Posterior vena cava (tissue), 2 donors: Measurements from ENCODE around the gene POU2F1. TPM values are rescaled to one million over a fixed set of nuclear protein-coding genes. Genes with fewer than 3 reads are reported as not detected.
"Not testable (repeated sequence)": the region's sequence is repeated elsewhere in the genome, so short reads cannot be mapped to it uniquely, and the experiment has no call there.

Experiments used
- DNase-seq: peaks from one replicate; pipeline ENCODE4 v3.0.0-alpha.2; 2020; ENCODE audit warnings: low spot score
- intact Hi-C, 2 donors: fragments of 100-400 bp; cut with DNase I; formaldehyde crosslinking; loops; one replicate each; pipeline versions ENCODE4 v1.14.1 to v1.14.2; 2022 to 2023
- total RNA-seq, 2 donors: library from RNA; stranded (reverse); fragmentation: NEBNext Ultra II Directional; extraction: Animal tissue kit (Norgen Biotek cat#: 25700); gene quantifications; one replicate each; pipeline ENCODE4 v1.2.1, GENCODE V29; 2021
- donor health status: DM: yes; HTN: yes; CAD: no.
- donor health status: DM: yes; HTN: yes; CAD: no.

Gene POU2F1
- total RNA-seq, 2 donors from 2014 or later = 19.2 to 21.1 TPM

DNA sequence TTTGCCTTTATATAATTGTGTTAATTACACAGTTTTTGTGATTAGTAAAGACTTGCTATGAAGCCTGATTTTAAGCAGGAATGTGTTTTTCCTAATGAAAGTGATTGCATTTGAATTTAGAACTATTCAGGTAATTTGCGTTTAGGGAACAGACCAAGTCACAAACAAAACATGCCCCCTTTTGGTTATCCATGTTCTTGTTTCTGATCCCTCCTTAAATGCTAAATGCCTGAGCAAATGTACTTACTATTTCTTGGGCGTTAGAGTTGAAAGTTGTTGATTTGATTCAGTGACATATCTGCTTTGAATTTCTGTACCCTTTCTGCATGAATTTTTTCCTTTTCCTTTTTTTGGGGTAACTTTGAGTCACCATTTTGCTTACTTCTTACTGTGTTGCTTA is 5.2 kb downstream of the POU2F1 start:
- DNase-seq = no peak
- intact Hi-C loops = no loop called here

- intact Hi-C loops = no loop called here
- DNase-seq = no peak
Observed at GRCh38 chr1:167227934-167228378, 7.3 kb downstream of the POU2F1 start.

DNA sequence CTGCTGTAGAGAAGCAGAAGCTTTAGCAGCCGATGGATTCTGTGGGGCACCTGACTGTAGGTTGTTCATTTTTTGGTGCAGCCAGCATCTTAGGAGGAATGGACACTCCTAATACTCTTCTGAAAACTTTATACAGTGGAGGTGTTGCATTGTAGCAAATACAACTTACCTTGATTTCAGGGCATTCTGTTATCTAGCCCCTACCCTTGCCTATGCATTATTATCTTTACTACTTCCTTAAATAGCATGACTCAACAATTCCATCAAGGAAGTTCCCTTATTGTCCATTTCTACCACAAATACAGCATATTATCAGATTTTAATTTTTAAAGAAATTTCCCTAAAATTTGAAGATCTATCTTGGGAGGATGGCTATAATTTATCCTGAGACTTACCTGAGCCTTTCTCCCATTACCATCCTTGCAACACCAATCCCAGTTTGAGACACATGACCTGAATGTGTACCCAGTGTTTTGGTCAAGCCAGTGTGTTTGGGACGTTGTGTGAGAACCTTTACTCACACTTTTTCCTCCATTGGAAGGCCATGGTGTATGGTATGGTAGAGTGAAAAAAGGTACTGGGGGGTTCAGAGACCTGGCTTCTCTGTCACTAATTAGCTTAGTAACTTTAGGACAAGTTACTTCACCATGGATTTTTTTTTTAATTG is 9.2 kb downstream of the POU2F1 start:
- intact Hi-C loops = no loop called here
- DNase-seq = no peak

DNA sequence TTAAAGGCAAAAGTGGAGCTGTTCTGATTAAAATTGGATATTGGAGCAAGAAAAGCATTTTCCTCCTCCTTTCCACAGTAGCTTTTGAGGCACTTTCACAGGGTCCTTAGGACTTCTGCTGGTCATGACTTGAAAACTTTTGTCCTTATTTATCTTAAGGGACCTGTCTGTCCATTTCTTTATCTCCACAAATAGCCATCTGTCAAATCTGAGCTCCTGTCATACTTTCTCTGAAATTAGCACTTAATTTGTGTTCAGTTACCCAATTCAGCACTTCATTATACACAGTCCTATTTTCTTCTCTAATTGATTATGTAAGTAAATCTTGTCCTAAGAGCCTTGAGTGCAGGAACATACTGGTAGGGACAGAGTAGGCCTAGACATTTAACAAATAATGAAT is 9.8 kb downstream of the POU2F1 start:
- intact Hi-C loops = no loop called here

GRCh38 chr1:167231873-167232450 is 11.3 kb downstream of the POU2F1 start:
- intact Hi-C loops = no loop called here
- DNase-seq = no peak

More for the DNA sequence above, 9.8 kb downstream of the POU2F1 start:
- no peak for DNase-seq

DNA sequence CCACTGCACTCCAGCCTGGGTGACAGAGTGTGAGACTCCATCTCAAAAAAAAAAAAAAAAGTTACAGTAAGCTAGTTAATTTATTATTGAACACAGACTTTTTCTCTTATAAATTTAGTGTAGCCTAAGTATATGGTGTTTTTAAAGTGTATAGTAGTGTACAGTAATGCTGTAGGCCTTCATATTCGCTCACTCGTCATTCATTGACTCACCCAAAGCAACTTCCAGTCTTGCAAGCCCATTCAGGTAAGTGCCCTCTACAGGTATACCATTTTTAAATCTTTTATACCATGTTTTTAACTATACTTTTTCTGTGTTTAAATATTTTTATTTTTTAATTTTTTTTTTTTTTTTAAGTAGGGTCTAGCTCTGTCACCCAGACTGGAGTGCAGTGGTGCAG is 12.1 kb downstream of the POU2F1 start:
- intact Hi-C loops = no loop called here
- DNase-seq = no peak

- intact Hi-C loops = no loop called here
- no peak for DNase-seq
Observed at GRCh38 chr1:167233373-167233772, 12.7 kb downstream of the POU2F1 start.

GRCh38 chr1:167237000-167237399 is 16.3 kb downstream of the POU2F1 start:
- DNase-seq = no peak
- intact Hi-C loops = no loop called here

- intact Hi-C loops = no loop called here
- DNase-seq = no peak
Observed at GRCh38 chr1:167238713-167239112, 18.0 kb downstream of the POU2F1 start.

- DNase-seq = no peak
- intact Hi-C loops = no loop called here
Observed at GRCh38 chr1:167239257-167239656, 18.6 kb downstream of the POU2F1 start.

DNA sequence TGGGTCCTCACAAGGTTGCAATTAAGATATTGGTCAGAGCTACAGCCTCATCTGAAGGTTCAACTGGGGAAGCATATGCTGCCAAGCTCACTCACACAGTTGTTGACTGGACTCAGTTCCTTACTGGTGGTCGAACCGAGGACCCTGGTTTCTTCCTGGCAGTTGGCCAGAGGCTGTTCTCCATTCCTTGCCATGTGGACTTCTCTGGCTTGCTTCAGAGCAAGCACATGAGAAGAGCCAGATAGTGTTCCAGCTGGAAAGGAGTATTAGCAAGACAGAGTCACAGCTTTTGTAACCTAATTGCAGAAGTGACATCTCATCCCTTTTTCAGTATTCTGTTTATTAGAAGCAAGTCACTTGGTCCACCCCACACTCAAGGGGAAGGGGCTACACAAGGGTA is 23.6 kb downstream of the POU2F1 start:
- no peak for DNase-seq
- intact Hi-C loops = loop anchor here in 1 of 2 donors (10.0 kb wide), 1 partner anchor 1211 kb away; no protein-coding TSS in a partner anchor

GRCh38 chr1:167245168-167245567 is 24.5 kb downstream of the POU2F1 start:
- intact Hi-C loops = loop anchor here in 1 of 2 donors (10.0 kb wide), 1 partner anchor 1210 kb away; no protein-coding TSS in a partner anchor
- DNase-seq = not testable (repeated sequence)

DNA sequence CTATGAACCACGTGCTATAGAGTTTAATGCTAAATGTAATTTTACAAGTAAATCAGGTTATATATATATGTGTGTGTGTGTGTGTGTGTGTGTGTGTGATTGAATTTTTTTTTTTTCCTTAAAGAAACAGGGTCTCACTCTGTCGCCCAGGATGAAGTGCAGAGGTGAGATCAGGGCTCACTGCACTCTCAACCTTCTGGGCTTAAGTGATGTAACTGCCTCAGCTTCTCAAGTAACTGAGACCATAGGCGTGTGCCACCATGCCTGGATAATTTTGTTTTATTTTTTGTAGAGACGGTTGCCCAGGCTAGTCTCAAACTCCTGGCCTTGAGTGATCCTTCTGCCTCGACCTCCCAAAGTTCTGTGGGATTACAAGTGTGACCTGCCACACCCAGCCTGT is 26.3 kb downstream of the POU2F1 start:
- intact Hi-C loops = loop anchor here in 1 of 2 donors (10.0 kb wide), 1 partner anchor 1208 kb away; no protein-coding TSS in a partner anchor
- no peak for DNase-seq

DNA sequence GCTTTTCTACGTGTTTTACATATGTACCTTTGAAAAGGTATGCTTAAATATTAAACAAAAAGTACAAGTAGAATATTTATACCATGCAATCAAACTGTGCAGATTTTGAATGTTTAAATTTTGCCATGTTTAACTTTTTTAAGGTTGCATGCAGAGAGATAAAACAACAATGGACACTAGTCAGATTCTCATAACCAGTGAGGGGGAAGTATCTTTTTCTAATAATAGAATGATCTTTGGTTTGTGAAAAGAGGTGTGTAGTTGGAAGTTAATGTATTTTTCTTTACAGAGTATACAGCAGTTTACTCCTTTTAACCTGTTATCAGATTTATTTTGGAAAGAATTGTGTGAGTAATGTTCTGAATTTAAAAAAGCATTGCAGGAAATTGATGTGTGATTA is 27.1 kb downstream of the POU2F1 start:
- intact Hi-C loops = loop anchor here in 1 of 2 donors (10.0 kb wide), 1 partner anchor 1207 kb away; no protein-coding TSS in a partner anchor
- no peak for DNase-seq

DNA sequence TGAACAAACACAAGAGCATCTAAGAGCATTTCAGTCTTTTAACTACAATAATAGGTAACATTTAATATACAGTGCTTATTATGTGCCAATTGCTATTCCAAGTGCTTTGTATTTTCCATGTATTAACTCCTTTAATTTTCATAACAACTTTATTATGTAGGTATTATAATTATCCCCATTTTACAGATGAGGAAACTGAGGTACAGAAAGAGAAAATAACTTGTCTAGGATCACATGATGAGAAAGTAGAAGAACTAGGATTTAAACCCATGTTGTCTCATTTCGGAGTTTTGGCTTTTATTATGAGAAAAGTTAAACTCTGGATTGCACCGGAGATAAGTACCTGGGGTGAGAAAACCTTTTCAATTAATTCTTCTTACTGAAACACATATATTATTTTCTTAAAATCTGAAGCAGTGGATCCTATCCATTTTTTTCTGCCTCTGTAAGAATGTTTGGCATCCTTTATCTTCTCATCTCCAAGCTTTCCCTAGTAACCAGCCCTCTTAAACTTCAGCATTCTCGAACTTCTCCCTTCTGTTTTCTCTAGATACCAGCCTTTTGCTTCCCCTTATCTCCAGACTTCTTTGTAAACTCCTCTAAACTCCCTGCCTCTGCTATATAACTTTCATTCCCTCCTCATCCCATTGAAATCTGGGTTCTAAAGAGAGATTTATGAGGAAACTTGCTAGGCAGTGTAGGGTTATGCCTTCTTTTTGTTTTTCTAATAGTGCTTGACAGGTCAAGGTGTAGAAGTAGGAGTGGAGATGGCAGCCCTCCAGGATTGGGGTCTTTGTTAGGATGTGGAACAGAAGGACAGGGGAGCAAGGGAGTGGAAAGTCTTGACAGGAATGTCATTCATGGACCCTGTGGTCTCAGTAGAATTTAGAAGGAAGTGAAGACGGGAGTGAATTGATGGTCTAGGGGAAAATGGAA is 28.3 kb downstream of the POU2F1 start:
- no peak for DNase-seq
- intact Hi-C loops = loop anchor here in 1 of 2 donors (10.0 kb wide), 1 partner anchor 1206 kb away; no protein-coding TSS in a partner anchor

GRCh38 chr1:167249702-167250101 is 29.0 kb downstream of the POU2F1 start:
- intact Hi-C loops = loop anchor here in 1 of 2 donors (10.0 kb wide), 1 partner anchor 1205 kb away; no protein-coding TSS in a partner anchor
- no peak for DNase-seq

GRCh38 chr1:167250482-167250881 is 29.8 kb downstream of the POU2F1 start:
- no peak for DNase-seq
- intact Hi-C loops = no loop called here

- DNase-seq = no peak
- intact Hi-C loops = no loop called here
Observed at GRCh38 chr1:167251472-167251871, 30.8 kb downstream of the POU2F1 start.

- no peak for DNase-seq
- intact Hi-C loops = no loop called here
Observed at GRCh38 chr1:167252986-167253385, 32.3 kb downstream of the POU2F1 start.

DNA sequence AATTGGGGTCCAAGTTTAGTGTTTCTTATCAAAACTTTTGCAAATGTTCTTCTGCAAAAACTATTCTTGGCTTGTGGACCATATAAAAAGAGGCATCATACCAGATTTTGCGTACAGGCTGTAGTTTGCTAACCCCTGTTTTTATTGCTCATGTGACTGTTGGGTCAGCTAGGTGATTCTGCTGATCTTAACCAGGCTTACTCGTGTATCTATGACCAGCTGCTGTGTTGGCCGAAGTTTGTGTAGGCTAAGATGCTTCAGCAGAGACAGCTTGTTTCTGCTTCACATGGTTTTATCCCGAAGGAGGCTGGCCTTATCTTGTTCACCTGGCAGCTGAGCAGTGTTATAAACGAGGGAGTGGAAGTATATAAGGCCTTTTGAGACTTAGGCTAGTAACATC is 38.2 kb downstream of the POU2F1 start:
- DNase-seq = no peak

More for the DNA sequence above, 38.2 kb downstream of the POU2F1 start:
- intact Hi-C loops = no loop called here
